ENCODE measurements around the gene DDX47.
A peak's percentile ranks its signal among the peaks of the same experiment; 100 is the strongest.
"Not testable (repeated sequence)": the region's sequence is repeated elsewhere in the genome, so short reads cannot be mapped to it uniquely, and the experiment has no call there.

Gene DDX47

DNA sequence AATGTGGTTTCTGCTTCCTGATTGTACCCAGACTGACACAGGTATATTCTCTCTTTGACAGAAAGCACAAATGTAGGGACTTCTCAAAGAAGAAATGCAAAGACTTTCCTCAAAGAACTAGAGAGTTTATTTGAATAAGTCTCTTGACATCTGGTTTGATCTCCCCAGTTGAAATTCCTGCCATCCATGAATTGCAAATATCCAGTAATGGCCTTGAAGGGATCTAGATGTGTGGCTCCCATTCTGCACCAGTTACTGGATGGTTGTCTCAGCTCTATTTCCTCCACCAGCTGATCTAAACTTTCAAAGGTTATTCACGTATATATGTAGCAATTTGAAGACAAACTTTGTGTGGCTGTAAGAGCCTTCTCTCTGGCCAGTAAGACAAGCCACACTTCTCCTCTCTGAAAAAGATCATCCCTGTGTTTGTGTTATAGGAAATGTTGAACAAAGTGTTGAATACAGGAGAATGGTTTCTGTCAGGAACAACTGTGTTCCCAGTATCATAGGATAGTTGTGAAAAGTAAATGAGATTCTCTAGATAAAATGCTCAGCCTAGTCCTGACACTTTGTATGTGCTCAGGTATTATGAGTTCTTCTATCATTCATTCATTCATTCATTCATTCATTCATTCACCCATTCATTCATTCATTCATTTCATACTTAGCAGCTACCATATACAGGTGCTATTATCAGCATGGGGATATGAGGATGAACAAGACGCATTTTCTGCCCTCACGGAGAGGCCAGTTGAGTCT is 55.5 kb downstream of the DDX47 start:
- no peak overlapping the region for H3K4me3 ChIP-seq (ENCODE audit: low read length)
- no peaks in the 10 kb centered on the region for H3K4me1 ChIP-seq (ENCODE audit: control insufficient read depth, insufficient read depth, low read length)
- no peaks in the 10 kb centered on the region for H3K36me3 ChIP-seq (ENCODE audit: control insufficient read depth, insufficient read depth, low read length)
- no peaks in the 10 kb centered on the region for H3K27me3 ChIP-seq (ENCODE audit: control insufficient read depth, insufficient read depth, low read length)
- no peak overlapping the region for H3K9ac ChIP-seq (ENCODE audit: low read length)
- no peak overlapping the region for H3K27ac ChIP-seq (ENCODE audit: low read depth, low read length)

DNA sequence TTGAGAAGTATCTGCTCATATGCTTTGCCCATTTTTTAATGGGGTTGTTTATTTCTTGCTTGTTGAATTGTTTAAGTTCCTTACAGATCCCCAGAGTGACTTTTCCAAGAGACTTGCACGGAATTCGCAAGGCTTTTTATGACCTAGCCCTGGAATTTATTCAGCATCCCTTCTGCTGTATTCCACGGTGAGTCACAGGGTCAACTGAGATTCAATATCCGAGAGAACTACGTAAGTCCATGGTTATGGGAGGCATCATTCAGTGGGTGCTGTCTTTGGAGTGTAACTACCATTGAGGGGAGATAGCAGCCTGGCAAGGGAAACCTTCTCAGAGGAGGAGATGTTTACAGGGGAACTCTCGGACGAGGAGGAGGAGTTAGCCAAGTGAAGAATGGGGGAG is 57.3 kb downstream of the DDX47 start:
- Histone ChIP-seq H3K9ac (ENCODE audit: low read length) (no peak overlapping the region), H3K27ac (ENCODE audit: low read depth, low read length) (no peak overlapping the region), H3K27me3 (ENCODE audit: control insufficient read depth, insufficient read depth, low read length) (no peaks in the 10 kb centered on the region), H3K4me1 (ENCODE audit: control insufficient read depth, insufficient read depth, low read length) (no peaks in the 10 kb centered on the region), H3K4me3 (ENCODE audit: low read length) (no peak overlapping the region), H3K36me3 (ENCODE audit: control insufficient read depth, insufficient read depth, low read length) (no peaks in the 10 kb centered on the region)

DNA sequence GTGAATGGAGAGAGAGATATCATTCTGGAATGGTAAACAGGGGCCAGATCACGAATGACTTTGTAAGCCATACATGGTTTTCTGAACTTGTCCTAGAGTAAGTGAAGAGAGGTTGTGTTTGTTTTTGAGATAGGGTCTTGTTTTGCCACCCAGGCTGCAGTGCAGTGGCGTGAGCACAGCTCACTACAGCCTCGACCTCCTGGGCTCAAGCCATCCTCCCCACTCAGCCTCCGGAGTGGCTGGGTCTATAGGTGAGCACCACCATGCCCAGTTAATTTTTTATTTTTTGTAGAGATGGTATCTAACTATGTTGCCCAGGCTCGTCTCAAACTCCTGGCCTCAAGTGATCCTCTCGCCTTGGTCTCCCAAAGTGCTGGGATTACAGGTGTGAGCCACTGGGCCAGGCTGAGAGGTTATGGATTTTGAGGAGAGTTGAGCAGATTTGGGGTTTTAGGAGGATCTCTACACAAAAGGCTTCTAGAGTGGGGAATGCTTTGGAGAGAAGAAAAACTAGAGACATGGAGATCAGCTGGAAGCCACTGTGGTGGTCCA is 58.5 kb downstream of the DDX47 start:
- H3K27ac ChIP-seq (ENCODE audit: low read depth, low read length) = no peak overlapping the region

DNA sequence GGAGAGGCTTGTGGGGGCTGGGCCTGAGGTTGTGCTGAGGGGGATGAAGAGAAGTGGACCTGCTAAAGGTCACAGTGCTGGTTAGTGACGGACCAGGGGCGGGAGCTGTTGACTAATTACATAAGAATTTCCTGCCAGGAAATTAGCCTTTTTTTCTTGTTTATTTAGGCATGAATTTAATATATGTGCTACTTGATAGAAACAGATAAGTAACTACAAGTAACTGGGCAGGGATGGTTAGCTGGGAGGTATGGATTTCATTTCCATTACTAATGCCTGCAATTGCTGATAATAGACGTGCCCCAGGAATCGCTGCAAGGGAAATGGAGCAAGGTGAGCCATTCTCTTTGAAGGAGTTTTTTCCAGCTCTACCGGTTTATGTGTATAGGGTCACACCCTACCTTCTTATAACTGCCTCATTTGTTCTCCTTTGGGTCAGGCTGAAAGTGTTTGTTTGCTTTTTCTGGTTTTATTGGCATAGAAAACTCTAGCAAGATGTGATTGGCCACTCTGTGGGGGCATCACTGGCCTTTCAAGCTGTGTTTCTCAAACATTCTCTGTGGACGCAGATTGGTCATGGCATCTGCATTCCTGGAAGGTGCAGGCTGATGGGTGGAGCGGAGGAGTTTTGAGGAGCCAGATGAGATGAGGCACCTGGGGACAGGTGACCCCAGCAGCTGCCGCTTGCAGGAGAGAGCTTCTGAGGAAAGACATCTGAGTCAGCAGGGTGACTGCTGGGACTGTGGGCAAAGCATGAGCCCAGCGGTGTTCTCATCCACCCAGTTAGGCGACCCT is 59.2 kb downstream of the DDX47 start:
- Histone ChIP-seq H3K27ac (ENCODE audit: low read depth, low read length) (no peak overlapping the region), H3K4me3 (ENCODE audit: low read length) (no peak overlapping the region), H3K36me3 (ENCODE audit: control insufficient read depth, insufficient read depth, low read length) (no peaks in the 10 kb centered on the region), H3K4me1 (ENCODE audit: control insufficient read depth, insufficient read depth, low read length) (no peaks in the 10 kb centered on the region), H3K27me3 (ENCODE audit: control insufficient read depth, insufficient read depth, low read length) (no peaks in the 10 kb centered on the region), H3K9ac (ENCODE audit: low read length) (no peak overlapping the region)

More for the DNA sequence above, 58.5 kb downstream of the DDX47 start:
- H3K27me3 ChIP-seq (ENCODE audit: control insufficient read depth, insufficient read depth, low read length) = no peaks in the 10 kb centered on the region
- H3K4me1 ChIP-seq (ENCODE audit: control insufficient read depth, insufficient read depth, low read length) = no peaks in the 10 kb centered on the region
- no peaks in the 10 kb centered on the region for H3K36me3 ChIP-seq (ENCODE audit: control insufficient read depth, insufficient read depth, low read length)
- H3K9ac ChIP-seq (ENCODE audit: low read length) = no peak overlapping the region
- no peak overlapping the region for H3K4me3 ChIP-seq (ENCODE audit: low read length)

DNA sequence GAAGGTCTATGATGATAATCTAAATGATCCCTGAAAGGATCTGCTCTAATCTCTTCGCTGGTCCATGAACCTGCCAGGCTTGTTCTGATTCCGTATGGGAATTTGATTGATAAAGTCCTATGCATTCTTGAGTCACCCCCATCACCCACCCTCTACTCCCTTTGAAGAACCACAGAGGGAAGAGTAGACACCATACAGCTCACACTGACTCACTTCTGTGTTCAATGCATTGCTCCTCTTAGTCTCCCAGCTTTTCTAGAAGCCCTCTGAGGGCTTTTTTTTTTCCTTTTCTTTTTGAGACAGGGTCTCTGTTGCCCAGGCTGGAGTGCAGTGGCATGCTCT is 59.8 kb downstream of the DDX47 start:
- H3K4me1 ChIP-seq (ENCODE audit: control insufficient read depth, insufficient read depth, low read length) = no peaks in the 10 kb centered on the region
- H3K4me3 ChIP-seq (ENCODE audit: low read length) = no peak overlapping the region
- no peak overlapping the region for H3K27ac ChIP-seq (ENCODE audit: low read depth, low read length)
- H3K9ac ChIP-seq (ENCODE audit: low read length) = no peak overlapping the region
- H3K27me3 ChIP-seq (ENCODE audit: control insufficient read depth, insufficient read depth, low read length) = no peaks in the 10 kb centered on the region
- H3K36me3 ChIP-seq (ENCODE audit: control insufficient read depth, insufficient read depth, low read length) = no peaks in the 10 kb centered on the region

DNA sequence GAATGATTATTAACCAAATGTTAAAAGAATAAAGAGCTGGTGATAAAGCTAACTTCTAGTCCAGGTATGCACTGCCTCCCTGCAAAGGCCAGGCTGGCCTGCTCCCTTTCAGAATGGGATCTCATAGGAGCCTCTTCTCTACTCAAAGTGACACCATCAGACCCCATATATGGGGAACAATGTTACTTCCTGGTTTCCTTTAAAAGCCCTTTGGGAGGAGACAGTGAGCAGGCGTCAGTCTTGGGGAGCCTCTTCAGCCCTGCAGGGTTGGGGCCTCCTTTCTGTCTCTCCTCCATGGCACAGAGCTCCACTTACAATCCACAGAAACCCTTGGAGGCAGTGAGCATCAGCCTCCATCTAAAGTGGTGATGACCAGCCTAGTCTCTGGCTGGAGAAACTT is 60.9 kb downstream of the DDX47 start:
- no peaks in the 10 kb centered on the region for H3K36me3 ChIP-seq (ENCODE audit: control insufficient read depth, insufficient read depth, low read length)
- no peak overlapping the region for H3K4me3 ChIP-seq (ENCODE audit: low read length)
- H3K27ac ChIP-seq (ENCODE audit: low read depth, low read length) = no peak overlapping the region
- H3K9ac ChIP-seq (ENCODE audit: low read length) = no peak overlapping the region
- no peaks in the 10 kb centered on the region for H3K27me3 ChIP-seq (ENCODE audit: control insufficient read depth, insufficient read depth, low read length)
- H3K4me1 ChIP-seq (ENCODE audit: control insufficient read depth, insufficient read depth, low read length) = no peaks in the 10 kb centered on the region

DNA sequence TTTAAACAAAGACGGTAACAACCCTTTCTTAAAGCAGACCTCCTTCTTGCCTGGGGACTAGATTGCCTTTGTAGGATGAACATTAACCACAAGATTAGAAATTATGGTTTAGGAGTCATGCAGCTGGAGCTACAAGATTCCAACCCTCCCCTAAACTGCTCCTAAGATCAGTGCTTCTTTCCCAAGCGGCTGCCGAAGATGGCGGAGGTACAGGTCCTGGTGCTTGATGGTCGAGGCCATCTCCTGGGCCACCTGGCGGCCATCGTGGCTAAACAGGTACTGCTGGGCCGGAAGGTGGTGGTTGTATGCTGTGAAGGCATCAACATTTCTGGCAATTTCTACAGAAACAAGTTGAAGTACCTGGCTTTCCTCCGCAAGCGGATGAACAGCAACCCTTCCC is 62.2 kb downstream of the DDX47 start:
- not testable (repeated sequence) for H3K9ac ChIP-seq (ENCODE audit: low read length); H3K4me3 ChIP-seq (ENCODE audit: low read length); H3K4me1 ChIP-seq (ENCODE audit: control insufficient read depth, insufficient read depth, low read length); H3K27ac ChIP-seq (ENCODE audit: low read depth, low read length); H3K36me3 ChIP-seq (ENCODE audit: control insufficient read depth, insufficient read depth, low read length); H3K27me3 ChIP-seq (ENCODE audit: control insufficient read depth, insufficient read depth, low read length)

DNA sequence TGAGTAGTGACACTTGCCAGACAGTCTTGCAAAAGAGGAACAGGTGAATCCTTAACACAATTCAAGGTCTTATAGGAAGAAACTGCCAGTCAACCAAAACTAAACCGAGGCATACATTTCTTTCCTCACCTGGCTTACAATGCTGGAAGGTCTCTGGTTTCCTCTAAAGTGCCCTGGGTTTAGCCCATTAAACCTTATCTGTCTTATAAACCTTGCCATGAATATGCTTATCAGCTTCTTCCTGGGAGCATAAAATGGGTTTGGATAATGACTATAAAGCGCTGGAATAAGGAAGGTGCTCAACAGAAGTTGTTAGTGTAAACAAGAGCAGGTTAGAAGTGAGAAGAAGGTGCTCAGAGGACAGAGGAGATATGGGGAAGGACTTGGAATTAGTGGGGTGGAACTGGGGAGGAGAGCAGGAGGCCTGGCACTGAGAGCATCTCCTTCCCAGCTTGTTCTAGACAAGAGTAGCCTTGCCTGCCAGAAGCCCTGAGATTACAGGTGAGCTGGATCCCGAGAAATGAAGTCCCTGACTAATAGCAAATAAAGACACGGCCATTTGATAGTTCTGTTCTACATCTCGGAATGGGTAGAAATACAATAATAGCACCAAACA is 64.1 kb downstream of the DDX47 start:
- Histone ChIP-seq H3K27ac (ENCODE audit: low read depth, low read length) (no peak overlapping the region), H3K4me1 (ENCODE audit: control insufficient read depth, insufficient read depth, low read length) (no peaks in the 10 kb centered on the region)

DNA sequence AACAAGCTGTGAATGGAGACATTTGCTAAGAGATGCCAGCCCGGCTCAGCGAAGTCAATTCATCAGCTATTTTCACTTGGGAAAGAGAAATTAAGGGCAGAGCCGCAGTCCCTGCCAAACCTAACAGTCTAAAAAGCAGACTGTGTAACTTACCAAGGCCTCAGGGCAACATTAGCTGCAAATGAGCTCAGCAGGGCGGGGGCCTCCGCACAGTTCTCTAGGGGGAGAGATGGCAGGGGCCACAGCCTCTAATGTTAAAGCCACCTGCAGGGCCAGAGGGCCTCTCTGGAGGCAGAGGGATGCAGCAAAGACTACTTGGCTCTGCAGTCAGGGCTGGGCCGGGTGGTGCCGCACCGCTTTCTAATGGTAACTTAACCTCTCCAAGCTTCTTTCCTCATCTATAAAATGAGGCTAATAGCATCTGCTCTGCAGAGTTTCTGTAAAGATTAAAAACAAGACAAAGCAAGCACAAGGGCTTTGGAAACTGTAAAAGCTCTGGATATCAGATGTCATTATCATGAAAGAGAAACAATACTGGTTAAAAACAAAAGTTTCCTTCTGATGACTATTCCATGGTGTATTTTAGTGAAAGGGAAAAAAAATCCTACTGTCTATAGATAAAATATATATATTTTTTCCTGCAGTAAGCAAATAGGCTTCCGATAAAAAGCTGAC is 64.8 kb downstream of the DDX47 start:
- no peaks in the 10 kb centered on the region for H3K27me3 ChIP-seq (ENCODE audit: control insufficient read depth, insufficient read depth, low read length)
- H3K4me1 ChIP-seq (ENCODE audit: control insufficient read depth, insufficient read depth, low read length) = no peaks in the 10 kb centered on the region
- H3K9ac ChIP-seq (ENCODE audit: low read length) = no peak overlapping the region
- H3K4me3 ChIP-seq (ENCODE audit: low read length) = no peak overlapping the region
- H3K27ac ChIP-seq (ENCODE audit: low read depth, low read length) = no peak overlapping the region
- no peaks in the 10 kb centered on the region for H3K36me3 ChIP-seq (ENCODE audit: control insufficient read depth, insufficient read depth, low read length)

More for the DNA sequence above, 64.1 kb downstream of the DDX47 start:
- Histone ChIP-seq H3K27me3 (ENCODE audit: control insufficient read depth, insufficient read depth, low read length) (no peaks in the 10 kb centered on the region), H3K36me3 (ENCODE audit: control insufficient read depth, insufficient read depth, low read length) (no peaks in the 10 kb centered on the region), H3K9ac (ENCODE audit: low read length) (no peak overlapping the region), H3K4me3 (ENCODE audit: low read length) (peak overlapping the region; percentile 14)
